Trophoblast cell (in vitro differentiated cells and primary cell): ENCODE data around the gene NDUFC1.
A peak's percentile ranks its signal among the peaks of the same experiment; 100 is the strongest.

ENCODE experiments used
- DNase-seq, 2 donors: peaks; one replicate each; pipeline ENCODE4 v3.0.0-alpha.2; 2016
- H2AFZ ChIP-seq: 2 replicates; pipeline ENCODE4 v1.6.1; 2013; ENCODE audit warnings: low read length, moderate library complexity, mild to moderate bottlenecking; ENCODE audit not compliant: insufficient read depth, poor library complexity
- H2AK5ac ChIP-seq: 2 replicates; pipeline ENCODE4 v1.6.1; 2013; ENCODE audit warnings: mild to moderate bottlenecking, low read length
- H2BK120ac ChIP-seq: 2 replicates; pipeline ENCODE4 v1.6.1; 2013; ENCODE audit warnings: low read length, mild to moderate bottlenecking, moderate library complexity; ENCODE audit not compliant: insufficient read depth, poor library complexity
- H2BK12ac ChIP-seq: 2 replicates; pipeline ENCODE4 v1.6.1; 2013; ENCODE audit warnings: mild to moderate bottlenecking, low read length, moderate library complexity
- H2BK5ac ChIP-seq: 2 replicates; pipeline ENCODE4 v1.6.1; 2013; ENCODE audit warnings: low read length, low read depth, moderate library complexity, mild to moderate bottlenecking; ENCODE audit not compliant: poor library complexity
- H3K14ac ChIP-seq: 2 replicates; pipeline ENCODE4 v1.6.1; 2013; ENCODE audit warnings: mild to moderate bottlenecking, low read length
- H3K18ac ChIP-seq: 2 replicates; pipeline ENCODE4 v1.6.1; 2013; ENCODE audit warnings: mild to moderate bottlenecking, low read length
- H3K23ac ChIP-seq: 2 replicates; pipeline ENCODE4 v1.6.1; 2013; ENCODE audit warnings: low read length
- H3K27ac ChIP-seq: 2 replicates; pipeline ENCODE4 v1.5.1; 2013; ENCODE audit warnings: low read depth, mild to moderate bottlenecking, inconsistent platforms, low read length, moderate library complexity
- H3K27me3 ChIP-seq: 2 replicates; pipeline ENCODE4 v1.6.1; 2013; ENCODE audit warnings: inconsistent platforms, mild to moderate bottlenecking, low read length, moderate library complexity; ENCODE audit not compliant: insufficient read depth
- H3K36me3 ChIP-seq, 2 experiments: 1 replicate in 1 of 2; 2 replicates in 1 of 2; pipeline ENCODE4 v1.6.1; 2013; ENCODE audit warnings: low read length in 2 of 2, mild to moderate bottlenecking in 2 of 2, moderate library complexity in 1 of 2; ENCODE audit not compliant: insufficient read depth in 2 of 2, control insufficient read depth in 1 of 2
- H3K4ac ChIP-seq: 2 replicates; pipeline ENCODE4 v1.6.1; 2013; ENCODE audit warnings: low read depth, mild to moderate bottlenecking, low read length, moderate library complexity
- H3K4me1 ChIP-seq, 2 experiments: 1 replicate in 1 of 2; 2 replicates in 1 of 2; pipeline ENCODE4 v1.6.1; 2013; ENCODE audit warnings: low read length in 2 of 2, mild to moderate bottlenecking in 2 of 2, moderate library complexity in 1 of 2; ENCODE audit not compliant: insufficient read depth in 2 of 2, control insufficient read depth in 1 of 2
- H3K4me2 ChIP-seq: 2 replicates; pipeline ENCODE4 v1.6.1; 2013; ENCODE audit warnings: inconsistent platforms, mild to moderate bottlenecking, low read length, moderate library complexity
- H3K4me3 ChIP-seq: 2 replicates; pipeline ENCODE4 v1.5.1; 2013; ENCODE audit warnings: mild to moderate bottlenecking, low read depth, low read length, inconsistent platforms
- H3K79me1 ChIP-seq: one replicate; pipeline ENCODE4 v1.6.1; 2013; ENCODE audit warnings: low read length
- H3K79me2 ChIP-seq: 2 replicates; pipeline ENCODE4 v1.6.1; 2013; ENCODE audit warnings: low read length, mild to moderate bottlenecking; ENCODE audit not compliant: control insufficient read depth, insufficient read depth, poor library complexity
- H3K9ac ChIP-seq: 2 replicates; pipeline ENCODE4 v1.6.1; 2013; ENCODE audit warnings: mild to moderate bottlenecking, low read length
- H3K9me3 ChIP-seq: 2 replicates; pipeline ENCODE4 v1.6.1; 2013; ENCODE audit warnings: low read depth, mild to moderate bottlenecking, control low read depth, inconsistent platforms, low read length; ENCODE audit not compliant: insufficient read depth
- H4K12ac ChIP-seq: 2 replicates; pipeline ENCODE4 v1.6.1; 2013; ENCODE audit warnings: low read depth, mild to moderate bottlenecking, low read length, moderate library complexity
- H4K8ac ChIP-seq: 2 replicates; pipeline ENCODE4 v1.6.1; 2013; ENCODE audit warnings: low read depth, mild to moderate bottlenecking, low read length, moderate library complexity
- H4K91ac ChIP-seq: one replicate; pipeline ENCODE4 v1.6.1; 2013; ENCODE audit warnings: low read depth, mild to moderate bottlenecking, low read length, moderate library complexity
- WGBS: extraction: QIAGEN DNeasy Blood & Tissue Kit; methylation state at CpG from one replicate; pipeline ENCODE4 v1.1.7; 2013; ENCODE audit warnings: missing lambda C conversion rate; ENCODE audit not compliant: insufficient read length, insufficient coverage; ENCODE audit errors: extremely low coverage; 5-methylcytosine and 5-hydroxymethylcytosine counted together

NDUFC1 gene

GRCh38 chr4:139278912-139279759 lies 23.1 kb downstream of the NDUFC1 start:
- Histone ChIP-seq H2AFZ (peak overlapping the region; percentile 59), H3K14ac (no peak overlapping the region), H3K79me1 (no peaks in the 10 kb centered on the region)

GRCh38 chr4:139278485-139278884 lies 23.8 kb downstream of the NDUFC1 start:
- peaks cover 1% of the 10 kb centered on the region for H3K9me3 ChIP-seq
- H4K91ac ChIP-seq, result no peak overlapping the region
- no peak overlapping the region for H2BK120ac ChIP-seq
- WGBS, result no CpG with 5 or more reads among the region's 16 CpGs
- no peak overlapping the region for H3K27ac ChIP-seq
- no peak overlapping the region for H2AFZ ChIP-seq
- no peak overlapping the region for H3K18ac ChIP-seq
- H4K8ac ChIP-seq, result no peak overlapping the region
- no peaks in the 10 kb centered on the region for H3K79me2 ChIP-seq
- no peak overlapping the region for H2AK5ac ChIP-seq
- no peak overlapping the region for H4K12ac ChIP-seq
- H3K4me3 ChIP-seq, result no peak overlapping the region
- H3K27me3 ChIP-seq, result peaks cover 22% of the 10 kb centered on the region
- H3K79me1 ChIP-seq, result no peaks in the 10 kb centered on the region
- H3K36me3 ChIP-seq, result no peaks in the 10 kb centered on the region
- no peak for DNase-seq
- H2BK5ac ChIP-seq, result no peak overlapping the region
- no peak overlapping the region for H2BK12ac ChIP-seq
- H3K23ac ChIP-seq, result no peak overlapping the region
- peaks cover 6 to 12% of the 10 kb centered on the region in 2 experiments for H3K4me1 ChIP-seq
- H3K14ac ChIP-seq, result no peak overlapping the region
- no peak overlapping the region for H3K4me2 ChIP-seq
- no peak overlapping the region for H3K4ac ChIP-seq
- H3K9ac ChIP-seq, result no peak overlapping the region

More at GRCh38 chr4:139278912-139279759, 23.1 kb downstream of the NDUFC1 start:
- H2BK5ac ChIP-seq, result no peak overlapping the region
- no peak for DNase-seq
- no peak overlapping the region for H2AK5ac ChIP-seq
- H2BK12ac ChIP-seq, result no peak overlapping the region
- H3K4me2 ChIP-seq, result peak overlapping the region; percentile 62
- H3K36me3 ChIP-seq, result no peaks in the 10 kb centered on the region
- H3K9ac ChIP-seq, result no peak overlapping the region
- peaks cover 6 to 12% of the 10 kb centered on the region in 2 experiments for H3K4me1 ChIP-seq
- no peak overlapping the region for H2BK120ac ChIP-seq
- no peak overlapping the region for H4K12ac ChIP-seq
- no peak overlapping the region for H4K8ac ChIP-seq
- H3K27me3 ChIP-seq, result peaks cover 22% of the 10 kb centered on the region
- no peaks in the 10 kb centered on the region for H3K79me2 ChIP-seq
- no peak overlapping the region for H3K23ac ChIP-seq
- H4K91ac ChIP-seq, result no peak overlapping the region
- no peak overlapping the region for H3K18ac ChIP-seq
- no peak overlapping the region for H3K4me3 ChIP-seq
- H3K27ac ChIP-seq, result no peak overlapping the region
- no peak overlapping the region for H3K4ac ChIP-seq
- peaks cover 1% of the 10 kb centered on the region for H3K9me3 ChIP-seq
- WGBS, result no CpG with 5 or more reads among the region's 40 CpGs

DNA sequence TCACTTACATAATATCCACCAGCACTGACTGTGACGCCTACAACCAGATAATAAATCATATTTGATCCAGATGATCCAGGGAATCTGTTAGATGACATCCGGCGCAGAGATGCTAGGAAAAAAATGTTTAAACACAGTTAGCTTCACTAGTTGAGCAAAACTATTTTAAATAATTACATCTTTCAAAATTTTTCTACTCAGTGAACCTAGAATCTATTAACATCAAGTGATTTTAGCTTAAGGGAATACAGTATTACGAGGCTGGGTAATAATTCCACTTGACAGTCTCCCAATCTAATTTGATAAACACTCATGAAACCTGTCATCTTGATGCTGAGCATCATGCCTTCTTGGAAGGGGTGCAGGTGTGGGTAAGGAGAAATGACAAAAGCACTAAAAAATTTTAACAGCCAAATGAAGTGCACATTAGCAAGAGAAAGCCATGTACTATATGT lies 27.0 kb downstream of the NDUFC1 start:
- H2AFZ ChIP-seq, result no peak overlapping the region
- H2BK12ac ChIP-seq, result no peak overlapping the region
- no peaks in the 10 kb centered on the region for H3K79me1 ChIP-seq
- H3K14ac ChIP-seq, result no peak overlapping the region
- H3K9ac ChIP-seq, result no peak overlapping the region
- no peak overlapping the region for H3K4me3 ChIP-seq
- no peak for DNase-seq
- H3K18ac ChIP-seq, result no peak overlapping the region
- H3K4ac ChIP-seq, result no peak overlapping the region
- H2AK5ac ChIP-seq, result no peak overlapping the region
- H2BK5ac ChIP-seq, result no peak overlapping the region
- H3K27me3 ChIP-seq, result peaks cover 19% of the 10 kb centered on the region
- no peak overlapping the region for H3K4me2 ChIP-seq
- no peak overlapping the region for H2BK120ac ChIP-seq
- no peak overlapping the region for H4K12ac ChIP-seq
- no peak overlapping the region for H3K23ac ChIP-seq
- H3K27ac ChIP-seq, result no peak overlapping the region
- H3K36me3 ChIP-seq, result no peaks in the 10 kb centered on the region
- H3K79me2 ChIP-seq, result no peaks in the 10 kb centered on the region
- H3K9me3 ChIP-seq, result peaks cover 1% of the 10 kb centered on the region
- no peak overlapping the region for H4K91ac ChIP-seq
- H3K4me1 ChIP-seq, result peaks cover 6 to 12% of the 10 kb centered on the region in 2 experiments
- H4K8ac ChIP-seq, result no peak overlapping the region
- no CpG with 5 or more reads among the region's 4 CpGs for WGBS

- no peak overlapping the region for H2BK5ac ChIP-seq
- H3K27me3 ChIP-seq, result peaks cover 13% of the 10 kb centered on the region
- no peak overlapping the region for H2AK5ac ChIP-seq
- no peak overlapping the region for H4K91ac ChIP-seq
- no peak overlapping the region for H4K8ac ChIP-seq
- H3K14ac ChIP-seq, result no peak overlapping the region
- DNase-seq, result no peak
- H3K27ac ChIP-seq, result no peak overlapping the region
- no peak overlapping the region for H3K18ac ChIP-seq
- no peak overlapping the region for H3K9ac ChIP-seq
- peaks cover 4 to 8% of the 10 kb centered on the region in 2 experiments for H3K4me1 ChIP-seq
- H3K23ac ChIP-seq, result no peak overlapping the region
- no peak overlapping the region for H2BK120ac ChIP-seq
- no peak overlapping the region for H2BK12ac ChIP-seq
- H4K12ac ChIP-seq, result no peak overlapping the region
- H3K36me3 ChIP-seq, result no peaks in the 10 kb centered on the region
- H3K79me1 ChIP-seq, result no peaks in the 10 kb centered on the region
- H3K9me3 ChIP-seq, result peaks cover 1% of the 10 kb centered on the region
- no peak overlapping the region for H2AFZ ChIP-seq
- no CpG with 5 or more reads among the region's 1 CpG for WGBS
- no peaks in the 10 kb centered on the region for H3K79me2 ChIP-seq
- H3K4me3 ChIP-seq, result no peak overlapping the region
- no peak overlapping the region for H3K4me2 ChIP-seq
- no peak overlapping the region for H3K4ac ChIP-seq
Observed at GRCh38 chr4:139274790-139275189, 27.5 kb downstream of the NDUFC1 start.
